Stimulated activated CD4-positive, alpha-beta T cell treated with anti-CD3 and anti-CD28 coated beads, Interleukin-1b, Interleukin-23, amount 100 ng/mL, for 4 hours (primary cell): ENCODE results near the gene MED13.
"Not testable (repeated sequence)": the region's sequence is repeated elsewhere in the genome, so short reads cannot be mapped to it uniquely, and the experiment has no call there.

Experiments
- DNase-seq, 2 donors: peaks; one replicate each; pipeline ENCODE4 v3.0.0-alpha.2; 2020; ENCODE audit warnings: low read depth in 2 of 2

MED13 gene

DNA sequence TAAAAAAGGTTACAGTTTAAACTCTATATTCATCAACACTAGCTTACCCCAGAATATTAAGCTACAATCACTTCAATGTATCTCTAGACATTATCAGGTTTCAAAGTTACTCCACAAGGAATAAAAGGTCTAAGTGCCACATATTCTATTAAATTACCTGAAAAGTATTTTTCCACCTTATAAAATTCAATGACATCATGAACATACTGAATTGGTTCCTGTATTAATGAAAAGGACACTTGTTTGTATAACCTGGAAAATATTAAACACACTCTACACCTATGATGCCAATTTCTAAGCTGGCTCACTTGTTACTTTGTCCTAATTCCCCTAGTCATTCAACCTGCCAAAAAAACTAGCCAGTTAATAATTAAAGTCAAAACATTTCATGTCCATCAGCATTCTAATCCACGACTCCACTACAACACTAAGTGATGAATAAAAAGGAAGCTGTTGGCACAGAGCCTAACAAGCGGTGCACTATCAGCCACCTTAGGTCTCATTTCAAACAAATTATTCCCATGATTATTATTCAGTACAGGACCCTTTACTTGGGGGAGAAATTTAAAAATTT lies 12.2 kb downstream of the MED13 start:
- DNase-seq, result no peak

DNA sequence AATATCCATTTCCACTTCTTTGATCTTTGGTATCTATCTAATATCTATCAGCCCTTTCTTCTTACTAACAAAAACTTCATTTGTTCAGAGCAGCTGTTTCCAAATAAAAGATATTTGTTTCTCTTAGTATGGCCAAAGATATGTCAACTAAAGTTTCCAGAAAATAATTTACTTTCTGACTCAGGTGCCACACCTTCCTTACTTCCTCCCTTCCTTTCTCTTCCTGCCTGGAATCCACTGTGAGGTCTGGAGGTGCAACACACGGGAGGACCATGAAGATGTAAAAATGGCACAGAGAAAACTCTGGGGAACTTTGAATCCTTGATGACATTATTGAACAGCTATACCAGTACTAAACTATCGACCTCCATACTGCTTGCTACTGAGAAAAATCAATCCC lies 14.0 kb downstream of the MED13 start:
- no peak for DNase-seq

DNA sequence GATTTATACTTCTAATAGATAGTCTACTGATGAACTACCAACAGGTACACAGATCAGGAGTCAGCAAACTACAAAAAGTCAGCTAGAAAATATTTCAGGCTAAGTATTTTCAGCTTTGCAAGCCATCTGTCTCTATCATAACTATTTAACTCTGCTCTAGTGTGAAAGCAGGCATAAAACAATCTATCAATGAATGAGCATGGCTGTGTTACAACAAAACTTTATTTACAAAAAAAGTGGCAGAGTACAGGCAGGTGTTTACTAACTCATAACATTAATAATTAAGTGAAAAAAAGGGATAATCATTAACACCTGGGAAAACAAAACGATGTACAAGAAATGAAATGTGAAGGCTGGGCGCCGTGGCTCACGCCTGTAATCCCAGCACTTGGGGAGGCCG lies 15.8 kb downstream of the MED13 start:
- DNase-seq, result no peak

DNA sequence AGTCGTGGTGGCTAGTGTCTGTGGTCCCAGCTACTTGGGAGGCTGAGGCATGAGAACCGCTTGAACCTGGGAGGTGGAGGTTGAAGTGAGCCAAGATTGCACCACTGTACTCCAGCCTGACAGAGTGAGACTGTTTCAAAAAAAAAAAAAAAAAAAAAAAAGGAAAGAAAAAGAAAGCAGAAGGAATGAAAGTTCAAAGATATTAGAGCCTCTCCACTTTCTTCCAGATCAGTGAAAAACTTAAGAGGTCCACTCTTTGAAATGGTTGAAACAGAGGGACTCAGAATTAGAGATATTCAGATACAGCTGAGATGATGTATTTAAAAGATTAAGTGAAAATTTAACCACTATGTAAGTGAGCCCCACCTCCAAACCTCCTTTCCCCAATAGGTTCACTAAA lies 16.8 kb downstream of the MED13 start:
- DNase-seq, result no peak

DNA sequence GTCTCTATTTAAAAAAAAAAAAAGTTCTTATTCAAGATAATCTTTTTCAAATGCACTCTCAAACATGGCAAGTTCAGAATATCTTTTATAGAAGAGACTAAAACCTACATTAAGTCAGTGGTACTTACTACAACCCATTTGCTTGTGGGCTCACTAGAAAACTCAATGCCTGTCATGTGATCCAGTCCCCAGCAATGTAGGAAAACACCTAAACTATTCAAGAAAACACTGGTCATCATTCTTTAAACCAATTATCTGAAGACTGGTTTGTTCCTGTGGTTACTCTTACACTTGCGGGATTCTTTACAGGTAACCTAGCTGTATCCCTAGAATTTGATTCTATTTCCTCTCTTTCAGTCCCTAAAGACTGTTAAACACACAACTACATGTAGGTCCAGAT lies 19.6 kb downstream of the MED13 start:
- no peak for DNase-seq

DNA sequence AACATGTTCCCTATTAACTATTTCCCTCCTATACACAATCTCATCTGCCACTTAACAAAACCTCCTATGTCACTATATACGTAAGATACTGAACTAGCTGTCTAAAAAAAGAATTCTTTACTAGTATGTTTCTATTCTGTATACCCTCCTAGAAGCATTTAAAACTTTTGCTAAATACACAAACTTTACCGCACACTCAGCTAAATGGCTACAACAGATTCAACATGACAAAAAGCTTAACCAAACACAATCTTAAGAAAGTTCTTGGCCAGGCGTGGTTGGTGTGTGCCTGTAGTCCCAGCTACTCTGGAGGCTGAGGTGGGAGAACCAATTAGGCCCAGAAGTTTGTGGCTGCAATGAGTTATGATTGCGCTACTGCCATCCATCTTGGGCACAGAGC lies 20.0 kb downstream of the MED13 start:
- no peak for DNase-seq

DNA sequence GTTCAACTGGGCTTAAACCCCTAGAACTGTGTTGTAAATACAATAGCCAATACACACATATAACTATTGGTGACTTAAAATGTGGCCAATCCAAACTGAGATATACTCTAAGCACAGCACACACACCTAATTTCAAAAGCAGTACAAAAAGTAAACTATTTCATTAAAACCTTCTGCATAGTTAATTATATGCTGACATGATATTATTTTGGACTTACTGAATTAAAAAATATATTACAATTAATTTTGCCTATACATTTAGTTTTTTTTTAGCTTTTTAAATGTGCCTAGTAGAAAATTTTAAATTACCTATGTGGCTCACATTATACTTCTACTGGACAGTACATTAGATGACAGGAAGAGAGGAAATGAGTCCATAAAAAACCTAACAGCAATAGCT lies 21.5 kb downstream of the MED13 start:
- no peak for DNase-seq

DNA sequence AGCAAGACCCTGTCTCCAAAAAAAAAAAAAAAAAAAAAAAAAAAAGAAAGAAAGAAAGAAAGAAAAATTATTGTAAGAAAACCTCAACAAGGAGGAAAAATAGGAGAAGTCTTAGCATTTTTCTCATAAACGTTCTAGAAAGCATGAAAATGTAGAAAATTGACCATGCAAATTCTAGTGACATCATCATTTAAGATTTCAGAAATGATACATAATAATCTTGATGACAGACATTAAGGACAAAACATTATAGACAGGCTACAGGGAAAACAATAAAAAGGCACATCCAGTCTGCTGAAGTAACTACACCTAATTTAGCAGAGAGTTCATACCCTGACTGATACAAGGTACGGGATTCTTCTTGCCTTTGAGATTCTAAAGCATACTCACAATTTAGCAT lies 21.9 kb downstream of the MED13 start:
- DNase-seq, result no peak

DNA sequence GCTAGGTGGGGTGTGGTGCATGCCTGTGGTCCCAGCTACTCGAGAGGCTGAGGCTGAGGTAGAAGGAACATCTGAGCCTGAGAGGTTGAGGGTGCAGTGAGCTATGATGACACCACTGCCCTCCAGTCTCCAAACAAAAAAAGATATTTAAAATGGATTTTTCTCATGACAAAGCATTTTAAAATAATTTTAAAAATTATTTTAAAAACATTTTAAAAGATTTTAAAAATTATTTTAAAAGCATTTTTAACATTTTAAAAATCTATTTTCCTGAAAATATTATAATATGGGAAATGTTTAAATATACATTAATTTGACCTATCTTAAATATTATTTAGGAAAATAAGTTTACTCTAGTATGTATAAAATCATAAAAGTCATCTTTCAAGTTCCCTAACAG lies 26.8 kb downstream of the MED13 start:
- no peak for DNase-seq

DNA sequence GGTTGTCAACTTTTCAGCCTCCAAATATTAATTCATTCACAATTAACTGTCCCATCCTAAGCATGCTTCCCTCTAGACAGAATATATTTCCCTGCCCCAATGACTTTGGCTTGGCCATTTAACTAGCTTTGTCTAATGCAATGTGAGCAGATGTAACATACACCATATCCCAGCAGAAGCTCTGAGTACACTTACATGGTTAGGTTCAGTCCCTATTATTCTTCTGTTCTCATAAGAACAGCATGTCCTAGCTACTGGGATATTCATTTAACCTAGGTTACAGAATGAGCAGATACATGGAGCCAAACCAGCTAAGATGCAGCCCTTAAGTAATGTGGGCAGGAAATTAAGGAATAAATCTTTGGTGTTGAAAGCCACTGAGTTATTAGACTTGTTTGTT lies 31.8 kb downstream of the MED13 start:
- no peak for DNase-seq

DNA sequence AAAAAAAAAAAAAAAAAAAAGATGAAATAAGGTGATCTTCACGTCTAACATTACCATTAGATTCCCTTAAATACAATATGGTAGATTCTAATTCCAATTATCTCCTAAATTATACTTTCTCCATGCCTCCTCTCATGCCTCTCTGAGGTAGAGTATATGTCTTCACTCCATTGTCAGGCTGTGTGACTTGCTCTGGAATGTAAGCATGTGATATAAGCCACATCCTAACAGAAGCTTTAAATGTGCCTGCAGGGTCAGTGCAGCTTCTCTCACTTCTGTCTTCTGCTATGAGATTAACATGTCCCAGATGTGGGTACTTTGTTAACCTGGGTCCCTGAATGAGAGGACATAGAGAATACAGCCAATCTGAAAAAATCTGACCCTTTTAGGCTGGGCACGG lies 32.6 kb downstream of the MED13 start:
- no peak for DNase-seq

DNA sequence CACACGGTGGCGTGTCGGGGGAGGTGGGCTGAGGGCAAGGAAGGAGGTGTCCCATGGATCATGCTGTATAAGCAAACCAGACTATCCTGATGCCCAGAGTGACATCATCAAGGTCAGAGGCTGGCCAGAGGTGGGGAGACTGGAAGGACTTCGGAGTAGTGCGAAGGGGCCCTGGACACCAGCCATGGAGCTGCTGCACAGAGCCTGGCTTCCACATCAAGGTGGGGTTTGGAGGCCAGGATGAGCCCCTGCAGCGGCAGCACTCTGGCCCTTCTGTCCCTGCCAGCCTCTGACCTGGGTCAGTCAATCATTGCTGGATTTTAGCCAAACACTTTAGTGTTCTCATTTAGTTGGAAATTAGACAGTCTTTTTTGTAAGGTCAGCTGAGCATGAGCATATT lies 34.8 kb downstream of the MED13 start:
- DNase-seq, result no peak

DNA sequence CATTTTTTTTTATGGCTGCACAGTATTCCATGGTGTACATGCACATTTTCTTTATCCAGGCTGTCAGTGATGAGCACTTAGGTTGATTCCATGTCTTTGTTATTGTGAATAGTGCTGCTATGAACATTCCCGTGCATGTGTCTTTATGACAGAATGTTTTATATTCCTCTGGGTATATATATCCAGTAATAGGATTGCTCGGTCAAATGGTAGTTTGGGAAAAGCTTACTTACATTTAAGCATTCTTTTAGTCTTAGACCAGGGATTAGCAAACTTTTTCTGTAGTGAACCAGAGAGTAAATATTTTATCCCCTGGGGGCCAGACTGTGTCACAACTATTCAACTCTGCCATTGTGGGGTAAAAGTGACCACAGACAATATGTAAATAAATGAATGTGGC lies 40.2 kb downstream of the MED13 start:
- no peak for DNase-seq

DNA sequence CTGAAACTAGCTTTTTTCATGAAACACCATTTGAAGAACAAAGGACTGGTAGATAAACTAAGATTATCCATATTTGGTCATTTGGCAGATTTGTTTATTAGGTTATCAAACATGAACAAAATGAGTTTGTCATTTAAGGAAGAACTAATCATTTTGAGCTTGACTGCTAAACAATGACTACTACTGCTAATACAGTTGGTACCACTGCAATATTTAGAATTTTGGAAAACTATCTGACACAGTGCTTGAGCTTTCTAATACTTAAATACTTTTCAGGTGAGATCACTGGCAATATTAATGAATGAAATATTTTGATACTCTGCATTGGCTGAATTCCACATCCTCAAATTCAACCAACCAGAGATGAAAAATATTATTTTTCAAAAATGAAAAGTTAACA lies 47.2 kb downstream of the MED13 start:
- no peak for DNase-seq

DNA sequence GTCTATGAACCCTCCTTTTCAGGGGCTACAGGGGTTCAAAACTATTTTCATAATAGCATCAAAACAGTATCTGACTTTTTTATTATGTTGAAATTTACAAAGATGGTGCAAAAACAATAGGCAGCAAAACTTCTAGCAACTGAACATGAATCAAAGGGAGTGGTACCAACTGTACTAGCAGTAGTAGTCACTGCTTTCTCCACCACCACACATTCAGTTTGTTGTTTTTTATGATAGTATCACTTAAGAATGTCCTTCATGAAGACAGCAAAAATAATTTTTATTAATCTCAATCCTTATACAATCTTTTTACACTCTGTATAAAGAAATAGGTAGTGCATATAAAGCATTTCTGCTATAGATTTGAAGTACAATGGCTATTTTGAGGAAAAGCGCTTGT lies 47.6 kb downstream of the MED13 start:
- DNase-seq, result no peak

DNA sequence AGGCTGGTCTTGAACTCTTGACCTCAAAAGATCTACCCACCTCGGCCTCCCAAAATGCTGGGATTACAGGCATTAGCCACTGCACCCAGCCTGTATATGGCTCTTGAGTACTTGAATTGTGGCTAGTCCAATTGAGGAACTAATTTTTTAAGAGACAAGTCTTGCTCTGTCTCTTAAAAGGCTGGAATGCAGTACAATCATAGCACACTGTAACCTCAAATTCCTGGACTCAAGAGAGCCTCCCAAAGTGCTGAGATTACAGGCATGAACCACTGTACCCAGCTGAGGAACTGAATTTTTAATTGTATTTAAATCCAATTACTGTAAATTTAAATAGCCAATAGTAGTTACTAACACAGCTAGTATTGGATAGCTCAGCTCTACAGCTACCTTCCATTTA lies 50.6 kb downstream of the MED13 start:
- DNase-seq, result no peak

DNA sequence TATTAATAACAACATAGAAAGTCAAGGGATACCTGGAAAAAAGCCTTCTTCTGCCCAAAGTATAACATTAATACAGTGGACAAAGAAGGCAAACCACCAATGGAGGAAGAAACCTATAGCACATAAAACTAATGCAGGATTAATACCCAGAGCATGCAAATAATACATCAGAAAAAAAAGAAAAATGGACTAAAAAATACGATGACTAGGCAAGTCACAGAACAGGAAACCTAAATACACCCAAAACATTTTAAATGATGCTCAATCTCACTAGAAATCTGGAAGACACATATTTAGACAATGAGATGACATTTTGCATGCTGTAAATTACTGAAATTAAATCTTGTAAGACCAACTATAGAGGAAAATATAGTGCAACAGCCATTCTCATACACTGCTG lies 55.9 kb downstream of the MED13 start:
- DNase-seq, result no peak

DNA sequence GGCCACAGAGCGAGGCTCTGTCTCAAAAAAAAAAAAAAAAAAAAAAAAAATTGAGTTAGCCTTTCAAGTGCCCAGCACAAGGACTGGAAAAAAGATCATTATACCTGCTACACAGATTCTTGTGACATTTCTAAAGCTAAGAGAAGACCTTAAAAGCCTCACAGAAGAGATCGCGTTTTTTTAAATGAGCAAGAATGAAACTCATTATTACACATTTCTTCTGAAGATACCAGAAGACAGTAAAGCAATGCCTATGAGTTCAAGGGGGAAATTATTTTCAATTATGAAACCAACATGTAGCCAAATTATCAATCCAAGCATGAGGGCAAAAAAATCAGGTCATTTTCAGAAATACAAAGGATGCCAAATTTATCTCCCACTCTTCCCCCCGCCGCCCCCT lies 56.8 kb downstream of the MED13 start:
- no peak for DNase-seq

DNA sequence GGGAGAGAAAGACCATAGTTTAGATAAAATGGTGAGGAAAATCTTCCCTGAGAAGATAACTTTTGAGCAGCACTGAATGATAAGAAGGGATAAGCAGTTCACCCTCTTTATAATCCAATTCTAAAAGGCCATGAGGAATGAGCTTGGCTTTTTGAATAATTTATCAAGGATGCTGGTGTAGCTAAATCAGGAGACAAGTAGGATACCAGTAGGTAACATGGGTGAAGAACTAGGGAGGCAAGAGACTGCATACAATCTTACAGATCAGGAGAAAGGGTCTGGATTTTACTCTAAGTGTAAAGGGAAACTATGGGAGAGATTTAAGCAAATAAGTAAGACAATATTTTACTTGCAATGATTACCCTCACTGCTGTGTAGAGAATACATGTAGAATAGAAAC lies 60.7 kb downstream of the MED13 start:
- DNase-seq, result no peak

DNA sequence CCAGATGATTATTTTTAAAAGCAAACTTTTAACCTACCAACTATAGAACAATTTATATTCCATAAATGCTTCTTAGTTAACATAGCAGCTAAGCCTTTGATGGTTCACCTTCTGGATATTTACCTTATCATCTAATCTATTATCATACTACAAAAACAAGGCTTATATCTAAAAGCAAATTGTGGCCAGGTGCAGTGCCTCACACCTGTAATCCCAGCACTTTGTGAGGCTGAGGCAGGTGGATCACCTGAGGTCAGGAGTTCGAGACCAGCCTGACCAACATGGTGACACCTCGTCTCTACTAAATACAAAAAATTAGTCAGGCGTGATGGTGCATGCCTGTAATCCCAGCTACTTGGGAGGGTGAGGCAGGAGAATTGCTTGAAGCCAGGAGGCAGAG lies 61.9 kb downstream of the MED13 start:
- not testable (repeated sequence) for DNase-seq

DNA sequence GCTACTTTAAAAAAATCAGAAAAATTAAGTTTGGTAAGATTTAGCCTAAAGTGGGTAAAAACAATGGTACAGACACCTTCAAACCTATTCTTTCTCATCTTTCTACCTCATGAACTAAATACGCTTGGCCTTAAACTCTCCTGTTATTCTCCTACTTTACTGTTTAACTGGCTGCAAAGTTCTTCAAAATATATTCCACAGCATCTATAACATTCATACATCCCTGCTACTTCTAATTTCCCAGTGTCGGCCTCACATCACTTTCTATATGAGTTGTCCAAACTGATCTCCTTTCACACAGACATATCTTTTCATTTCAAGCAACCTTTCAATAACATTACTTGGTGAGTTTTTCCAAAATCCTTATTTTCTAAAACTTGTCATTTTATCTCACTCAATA lies 64.0 kb downstream of the MED13 start:
- no peak for DNase-seq

DNA sequence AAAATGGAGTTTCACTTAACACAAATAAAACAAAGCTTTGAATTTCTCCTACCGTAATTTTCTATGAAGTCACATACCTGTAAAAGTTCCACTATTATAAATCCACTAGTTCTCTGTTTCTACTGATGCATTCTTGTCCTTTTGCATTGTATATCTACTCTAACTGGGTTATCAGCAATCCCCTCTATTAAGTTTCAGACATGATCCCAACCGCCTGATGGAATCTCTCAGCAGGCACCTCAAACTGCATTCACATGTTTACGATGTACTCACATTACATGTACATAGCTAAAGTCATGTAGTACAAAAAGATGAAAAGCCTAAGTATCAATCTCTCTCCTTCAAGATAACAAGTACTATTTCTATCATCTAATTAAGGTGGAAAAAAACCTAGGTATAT lies 64.9 kb downstream of the MED13 start:
- no peak for DNase-seq

DNA sequence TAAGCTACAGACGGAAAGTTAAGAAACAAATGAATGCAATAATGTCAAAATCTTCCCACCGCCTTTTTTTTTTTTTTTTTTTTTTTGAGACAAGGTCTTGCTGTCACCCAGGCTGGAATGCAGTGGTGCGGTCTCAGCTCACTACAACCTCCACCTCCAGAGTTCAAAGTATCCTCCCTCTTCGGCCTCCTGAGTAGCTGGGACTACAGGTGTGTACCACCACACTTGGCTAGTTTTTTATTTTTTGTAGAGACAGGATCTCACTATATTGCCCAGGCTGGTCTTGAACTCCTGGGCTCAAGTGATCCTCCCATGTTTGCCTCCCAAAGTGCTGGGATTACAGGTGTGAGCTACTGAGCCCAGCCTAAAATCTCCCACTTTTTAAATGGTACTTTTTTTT lies 66.5 kb downstream of the MED13 start:
- DNase-seq, result not testable (repeated sequence)

DNA sequence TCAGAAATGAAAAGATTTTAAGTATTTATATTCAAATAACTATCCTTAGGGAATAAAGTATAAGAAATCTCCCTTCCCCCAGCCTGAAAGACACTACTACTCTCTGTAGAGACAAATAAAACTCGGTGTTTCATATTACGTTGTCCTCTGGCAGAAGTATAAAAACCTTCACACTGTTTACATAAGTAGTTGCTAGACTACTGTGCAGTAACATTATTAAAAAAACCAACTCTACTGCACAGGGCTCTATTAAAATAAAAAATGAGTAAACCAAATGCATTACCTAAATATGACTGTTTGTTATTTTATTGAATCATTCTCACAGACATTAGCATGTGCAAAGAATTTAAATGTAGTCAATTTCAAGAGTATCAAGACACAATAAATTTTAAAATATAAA lies 67.4 kb downstream of the MED13 start:
- DNase-seq, result no peak
